HL-60/S4 treated with retinoic acid at 250 ng/mL for 4 days and 3 days (cell line): ENCODE data around the gene UBAC1.

Experiments used
- in situ Hi-C: fragments of 300-500 bp; cut with MboI; formaldehyde crosslinking; loops from 2 replicates; pipeline ENCODE4 v1.7.0; 2022; ENCODE audit warnings: low sequenced_read_pairs

UBAC1 gene, protein sequence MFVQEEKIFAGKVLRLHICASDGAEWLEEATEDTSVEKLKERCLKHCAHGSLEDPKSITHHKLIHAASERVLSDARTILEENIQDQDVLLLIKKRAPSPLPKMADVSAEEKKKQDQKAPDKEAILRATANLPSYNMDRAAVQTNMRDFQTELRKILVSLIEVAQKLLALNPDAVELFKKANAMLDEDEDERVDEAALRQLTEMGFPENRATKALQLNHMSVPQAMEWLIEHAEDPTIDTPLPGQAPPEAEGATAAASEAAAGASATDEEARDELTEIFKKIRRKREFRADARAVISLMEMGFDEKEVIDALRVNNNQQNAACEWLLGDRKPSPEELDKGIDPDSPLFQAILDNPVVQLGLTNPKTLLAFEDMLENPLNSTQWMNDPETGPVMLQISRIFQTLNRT

DNA sequence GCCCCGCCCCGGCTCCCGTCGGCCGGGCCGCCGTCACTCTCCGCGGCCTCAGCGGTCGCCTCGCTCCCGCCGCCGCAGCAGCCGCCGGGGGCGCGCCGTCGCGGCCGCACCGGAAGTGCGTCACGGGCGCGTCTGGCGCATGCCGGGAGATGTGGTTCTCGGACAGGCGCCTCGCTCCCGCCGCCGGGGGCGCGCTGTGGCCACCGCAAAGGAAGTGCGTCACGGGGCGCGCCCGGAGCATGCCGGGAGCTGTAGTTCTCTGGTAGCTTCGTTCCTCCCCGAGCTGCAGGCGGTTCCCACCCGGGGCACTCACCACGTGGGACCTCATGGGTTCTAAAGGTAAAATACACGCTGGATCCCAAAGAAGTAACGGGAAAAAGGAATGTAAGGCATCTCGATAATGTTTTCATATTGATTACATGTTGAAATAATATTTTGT, at the start of gene UBAC1:
Gene UBAC1, minus strand, starts transcription at position 97 of the 439 bp plus-strand sequence. CDS start 211 bp downstream, outside the sequence.
- in situ Hi-C loops = no loop called here

DNA sequence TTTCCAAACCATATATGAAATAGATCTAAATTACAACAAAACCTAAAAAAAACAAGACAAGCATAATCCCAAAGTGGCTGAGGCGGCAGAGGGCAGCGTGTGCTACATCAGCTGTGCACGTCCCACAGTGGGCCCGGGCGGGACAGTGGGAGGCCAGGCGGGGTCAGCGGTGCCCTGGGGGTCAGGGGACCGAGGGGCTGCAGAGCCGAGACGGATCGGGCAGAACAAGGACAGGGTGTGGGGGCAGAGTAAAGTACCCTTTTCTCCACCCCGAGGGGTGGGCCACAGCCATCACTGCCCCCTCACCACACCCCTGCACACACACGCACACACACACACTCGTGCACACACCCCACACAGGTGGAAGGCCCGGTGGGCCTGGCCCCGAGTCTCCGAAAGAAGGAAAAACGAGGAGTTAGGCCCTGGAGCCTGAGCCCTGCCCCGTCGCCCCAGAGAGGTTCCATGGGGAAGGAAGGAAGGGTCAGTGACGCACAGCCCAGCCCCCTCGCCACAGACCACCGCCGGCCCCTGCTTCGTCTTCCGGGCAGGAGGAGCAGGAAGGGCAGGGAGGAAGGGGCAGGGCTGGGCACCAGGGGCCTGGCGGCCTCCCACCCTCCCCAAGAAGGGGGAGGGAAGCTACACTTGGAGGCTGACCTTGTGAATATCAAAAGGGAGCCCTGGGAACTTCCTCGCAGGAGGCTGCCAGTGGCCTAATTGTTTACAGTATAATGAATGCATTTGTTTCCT, 49.6 kb upstream of the UBAC1 start:
- in situ Hi-C loops = no loop called here

DNA sequence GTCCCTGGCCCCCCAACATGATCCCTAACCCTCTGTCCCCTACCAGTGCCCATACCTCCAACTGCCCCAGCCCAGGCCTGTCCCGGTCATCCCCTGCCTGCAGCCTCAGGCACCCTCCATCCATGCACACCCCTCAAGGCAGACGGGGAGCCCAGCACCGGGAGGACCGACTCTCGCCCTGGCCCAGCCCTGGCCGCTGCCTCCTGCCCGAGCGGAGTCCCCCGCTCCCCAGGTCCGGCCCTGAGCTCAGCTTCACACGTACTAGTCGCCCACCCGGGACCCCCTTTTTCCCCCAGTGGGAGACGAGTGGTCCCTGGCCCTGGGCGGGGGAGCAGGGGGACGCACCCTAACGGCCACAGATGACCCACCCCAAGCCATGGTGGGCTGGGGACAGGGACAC, 49.0 kb upstream of the UBAC1 start:
- in situ Hi-C loops = no loop called here

DNA sequence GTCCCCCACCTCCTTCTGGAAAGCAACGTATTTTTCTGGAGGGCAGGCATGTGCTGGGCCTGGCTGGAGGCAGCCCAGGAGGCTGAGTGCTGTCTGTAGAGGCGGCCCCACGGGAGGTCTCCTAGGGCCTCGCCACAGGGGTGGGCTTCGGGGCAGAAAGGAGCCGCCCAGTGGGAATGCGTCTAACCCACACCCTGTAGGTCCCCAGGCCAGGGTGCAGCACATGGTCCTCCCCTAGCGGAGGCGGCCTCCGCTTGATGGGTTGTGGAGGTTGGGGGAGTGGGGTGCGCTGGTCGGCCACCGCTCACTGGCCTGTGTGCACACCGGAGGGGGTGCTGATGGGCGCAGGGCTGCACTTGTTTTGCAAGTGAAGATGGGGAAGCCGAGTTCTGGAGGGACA, 48.3 kb upstream of the UBAC1 start:
- in situ Hi-C loops = no loop called here

DNA sequence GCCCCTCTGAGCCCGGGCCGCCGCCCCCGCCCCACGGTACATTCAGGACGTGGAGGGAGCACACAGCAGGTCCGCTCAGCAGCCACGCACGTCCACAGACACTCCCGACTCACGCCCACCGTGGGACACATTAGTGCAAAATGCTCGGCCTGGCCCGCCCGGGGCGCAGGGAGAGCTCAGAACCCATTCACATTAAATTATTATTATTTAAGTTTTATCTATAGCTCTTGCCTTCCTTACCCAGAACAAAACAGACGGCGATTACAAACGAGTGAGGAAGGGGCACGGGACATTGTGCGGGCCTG, 47.5 kb upstream of the UBAC1 start:
- in situ Hi-C loops = no loop called here

DNA sequence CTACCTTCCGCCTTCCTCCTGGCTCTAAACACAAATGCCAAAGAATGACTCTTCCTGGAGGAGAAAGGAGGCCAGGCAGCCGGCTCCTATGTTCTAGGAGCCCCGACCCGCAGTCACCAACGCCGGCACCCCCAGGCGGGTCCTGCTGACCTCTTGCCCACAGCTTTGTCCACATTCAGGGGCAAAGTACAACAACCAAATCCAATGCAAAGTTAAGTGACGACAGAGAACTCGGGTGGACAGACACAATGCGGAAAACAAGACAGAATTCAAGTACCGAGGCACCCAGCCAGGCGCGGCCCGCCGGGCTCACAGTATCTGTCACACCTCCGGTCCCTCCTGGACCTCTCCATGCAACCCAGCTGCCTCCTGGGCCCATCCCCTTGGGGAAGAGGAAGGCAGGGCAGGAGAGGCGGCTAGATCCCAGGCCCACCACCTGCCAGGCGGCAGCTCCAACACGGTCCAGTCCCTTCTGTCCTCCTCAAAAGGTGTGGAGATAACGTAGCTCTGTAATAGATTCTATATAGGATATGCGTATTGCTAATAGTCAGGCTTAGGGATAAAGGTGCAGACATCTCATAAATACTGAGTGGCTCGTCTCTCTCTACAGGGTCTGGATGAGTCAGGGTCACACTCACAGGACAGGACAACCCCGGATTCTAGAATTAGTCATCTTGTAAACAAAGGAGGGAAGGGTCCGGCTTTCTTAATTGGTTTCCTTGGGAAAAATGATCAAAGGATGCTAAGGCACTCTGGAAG, 46.9 kb upstream of the UBAC1 start:
- in situ Hi-C loops = no loop called here

DNA sequence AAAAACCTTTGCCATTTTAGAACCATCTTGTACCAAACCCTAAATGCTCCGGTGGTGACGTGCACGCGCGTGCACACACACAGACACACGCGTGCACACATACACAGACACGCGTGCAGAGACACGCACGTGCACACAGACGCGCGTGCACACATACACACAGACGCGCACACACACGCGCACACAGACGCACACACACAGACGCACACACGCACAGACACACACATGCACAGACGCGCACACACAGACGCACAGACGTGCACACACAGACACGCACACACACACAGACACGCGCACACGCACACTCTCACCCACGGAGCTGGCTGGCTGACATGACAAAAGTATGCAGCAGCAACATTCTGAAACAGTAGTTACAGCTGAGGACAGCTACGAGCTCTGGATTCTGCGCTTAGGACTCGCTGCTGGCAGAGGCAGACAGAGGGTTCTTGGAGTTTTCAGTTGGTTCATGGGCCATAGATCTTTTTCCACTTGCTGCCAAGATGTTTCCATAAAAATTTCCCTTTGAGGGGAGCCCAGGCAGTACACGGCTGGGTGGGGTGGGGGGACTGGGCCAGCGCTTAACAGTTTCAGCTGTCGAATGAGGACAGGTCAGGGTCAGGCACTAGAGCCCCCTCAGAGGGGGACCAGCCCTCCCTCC, 46.2 kb upstream of the UBAC1 start:
- in situ Hi-C loops = no loop called here

DNA sequence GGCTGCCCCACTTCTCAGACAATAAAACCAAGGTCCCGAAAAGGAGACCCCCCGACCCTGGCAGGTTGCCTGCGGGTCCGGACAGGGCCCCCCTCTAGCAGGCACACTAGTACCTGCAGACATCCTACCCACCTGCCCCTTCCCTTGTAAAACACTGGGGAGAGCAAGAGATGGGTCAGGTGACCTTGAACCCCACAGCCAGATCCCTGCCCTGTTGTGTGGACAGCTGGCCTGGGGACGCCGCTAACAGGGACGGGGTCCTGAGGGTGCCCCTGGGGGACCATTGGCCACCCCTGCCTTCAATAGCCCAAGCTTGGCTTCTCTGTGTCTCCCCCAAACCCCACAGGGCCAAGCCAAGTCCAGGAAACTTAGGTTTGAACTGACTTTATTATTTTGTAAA, 45.0 kb upstream of the UBAC1 start:
- in situ Hi-C loops = no loop called here

DNA sequence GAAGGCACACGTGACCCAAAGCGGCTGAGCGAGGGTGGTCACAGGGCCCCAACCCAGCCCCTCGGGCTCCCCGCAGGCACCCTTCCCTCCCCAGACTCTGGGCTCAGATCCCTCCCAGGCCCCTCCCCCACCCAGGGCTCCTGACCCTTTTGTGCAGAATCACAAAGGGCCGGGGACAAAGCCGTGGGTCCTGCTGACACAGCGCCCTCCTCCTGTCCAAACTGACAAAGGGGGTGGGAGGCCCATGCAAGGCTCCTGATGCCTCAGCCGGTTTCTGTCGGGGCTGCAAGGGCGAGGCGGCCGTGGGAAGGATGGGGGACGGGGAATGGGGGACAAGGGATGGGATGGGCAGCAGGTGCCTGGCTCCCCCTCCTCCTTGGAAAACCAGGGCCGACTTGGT, 43.5 kb upstream of the UBAC1 start:
- in situ Hi-C loops = no loop called here

DNA sequence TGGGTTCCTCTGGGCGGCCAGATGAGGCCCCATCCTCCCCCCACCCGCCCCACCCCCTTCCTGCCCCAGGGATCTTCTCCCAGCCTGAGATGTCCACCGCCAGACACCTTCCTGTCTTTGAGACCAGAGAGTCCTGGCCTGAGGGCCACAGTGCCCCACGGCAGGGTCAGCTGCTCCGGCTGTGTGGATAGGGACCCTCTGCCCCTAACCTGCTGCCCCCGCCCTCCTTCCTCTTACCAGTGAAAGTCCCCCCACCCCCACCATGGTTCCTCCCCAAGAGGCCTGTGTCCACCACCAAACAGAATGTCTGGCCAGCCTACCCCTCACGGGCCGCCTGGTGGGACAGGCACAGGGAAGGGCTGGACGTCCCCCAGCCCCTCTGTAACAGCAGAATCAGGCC, 43.0 kb upstream of the UBAC1 start:
- in situ Hi-C loops = no loop called here

DNA sequence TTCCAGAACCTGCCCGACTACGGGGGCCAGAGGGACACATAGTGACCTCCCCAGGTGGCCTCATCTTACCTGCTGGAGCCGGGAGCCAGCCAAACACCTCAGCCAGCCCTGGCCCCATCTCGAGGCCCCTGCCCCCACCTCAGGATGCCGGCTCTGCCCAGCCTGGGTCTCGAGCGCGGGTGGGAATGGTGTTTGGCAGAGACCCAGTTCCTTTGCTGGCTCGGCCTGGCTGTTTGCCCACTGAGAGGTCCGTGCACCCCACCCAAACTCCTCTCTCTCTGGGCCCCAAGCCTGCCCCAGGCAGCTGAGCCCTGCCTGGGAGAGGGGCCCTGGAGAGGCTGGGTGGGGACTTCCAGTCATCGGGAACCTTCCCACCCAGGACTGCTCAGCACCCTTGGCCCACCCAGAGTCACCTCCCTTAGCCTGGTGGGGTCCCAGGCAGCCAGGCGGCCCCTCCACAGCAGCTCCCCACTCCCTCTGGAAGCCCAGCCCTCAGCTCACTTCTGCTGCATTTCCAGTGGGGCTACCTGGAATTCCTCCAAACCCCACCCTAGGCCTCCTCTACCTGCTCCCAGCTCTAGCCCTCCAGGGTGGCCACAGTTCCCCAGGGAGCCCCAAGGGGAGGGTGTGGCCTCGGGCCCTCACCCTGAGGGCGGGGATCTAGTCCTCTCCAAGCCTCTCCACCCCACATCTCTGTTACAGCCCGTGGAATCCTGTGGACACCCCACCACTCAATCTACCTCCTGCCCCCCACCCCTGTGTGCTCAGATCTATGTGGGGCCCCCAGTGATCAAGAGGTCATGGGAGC, 42.4 kb upstream of the UBAC1 start:
- in situ Hi-C loops = no loop called here

DNA sequence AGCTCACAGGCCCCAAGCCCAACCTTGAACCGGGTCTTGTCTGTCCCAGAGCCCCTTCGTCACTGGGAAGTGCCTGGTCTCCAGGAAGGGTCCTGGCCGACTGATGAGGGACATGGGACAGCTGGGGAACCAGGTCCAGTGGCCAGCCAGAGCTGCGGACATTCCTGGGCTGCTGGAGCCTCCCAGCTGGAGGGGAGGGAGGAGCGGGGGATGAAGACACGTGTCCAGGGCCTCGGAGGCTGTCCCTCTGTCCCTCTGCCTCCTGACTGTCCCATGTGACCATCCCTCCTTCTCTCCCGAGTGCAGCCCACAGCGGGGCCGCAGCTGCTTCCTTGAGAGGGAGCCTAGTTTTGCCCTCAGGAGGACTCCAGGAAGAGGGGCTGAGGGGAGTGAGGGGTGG, 41.7 kb upstream of the UBAC1 start:
- in situ Hi-C loops = no loop called here

DNA sequence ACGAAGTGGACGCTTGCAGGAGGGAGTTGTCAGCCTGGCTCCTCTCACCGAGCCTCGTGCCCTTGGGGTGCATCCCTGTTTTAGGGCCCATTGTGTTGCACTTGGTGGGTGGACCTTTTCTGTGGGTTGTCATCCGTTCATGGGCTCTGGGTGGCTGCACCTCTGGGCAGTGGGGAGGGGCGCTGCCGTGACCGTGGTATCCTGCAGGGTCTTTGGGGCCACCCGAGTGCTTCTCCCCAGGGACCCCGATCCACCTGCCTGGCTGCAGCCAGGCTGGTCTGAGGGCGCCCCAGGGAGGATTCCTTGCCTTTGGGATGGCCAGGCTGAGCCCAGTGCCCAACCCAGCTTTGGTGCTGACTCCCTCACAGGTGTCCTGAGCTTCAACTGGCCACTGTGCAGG, 41.0 kb upstream of the UBAC1 start:
- in situ Hi-C loops = no loop called here

DNA sequence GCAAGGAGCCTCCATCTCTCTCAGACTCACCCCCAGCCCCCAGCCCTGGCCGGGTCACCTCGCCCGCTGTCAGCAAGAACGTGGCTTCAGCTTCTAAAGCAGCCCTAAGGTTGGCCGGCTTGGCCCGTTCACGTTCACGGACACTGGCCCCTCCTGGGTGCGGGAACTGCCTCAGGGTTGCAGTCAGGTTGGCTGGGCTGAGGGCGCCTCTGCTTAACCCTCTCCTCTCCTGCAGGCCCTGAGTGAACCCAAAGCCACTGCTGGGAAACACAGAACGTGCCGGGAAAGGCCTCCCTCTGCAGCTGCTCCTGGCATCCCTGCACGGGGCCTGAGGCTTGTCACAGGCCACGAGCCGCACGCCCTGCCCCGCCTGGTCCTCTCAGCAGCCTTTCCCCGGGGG, 40.1 kb upstream of the UBAC1 start:
- in situ Hi-C loops = no loop called here

DNA sequence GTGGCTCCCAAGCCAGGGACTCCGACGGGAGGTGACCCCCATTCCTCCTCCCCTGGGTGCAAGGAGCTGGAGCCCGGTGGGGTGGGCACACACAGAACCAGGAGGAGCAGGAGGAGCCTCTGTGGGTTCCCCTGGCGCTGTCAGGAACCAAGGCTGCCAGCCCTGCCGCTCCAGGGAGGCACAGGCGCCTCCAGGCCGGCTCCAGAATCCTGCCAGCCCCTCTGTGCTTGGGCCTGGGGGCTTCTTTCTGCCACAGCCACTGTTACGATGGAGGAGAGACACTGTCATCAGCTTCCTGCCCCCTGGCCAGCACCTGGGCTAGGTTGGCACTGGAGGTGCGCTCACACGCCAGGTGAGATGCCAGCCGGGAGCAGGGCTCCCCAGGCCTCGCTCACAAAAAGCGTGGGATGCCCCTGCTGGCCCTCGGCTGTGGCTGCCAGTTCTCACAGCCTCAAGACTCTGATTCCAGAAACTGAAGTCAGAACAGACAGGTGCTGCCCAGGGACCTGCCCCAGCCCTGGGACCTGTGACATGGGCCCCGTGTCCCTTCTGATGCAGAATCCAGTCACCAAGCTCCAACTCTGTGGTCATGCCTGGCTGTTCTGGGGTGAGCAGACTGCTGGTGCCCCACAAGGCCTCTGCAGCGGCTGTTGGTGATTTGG, 37.4 kb upstream of the UBAC1 start:
- in situ Hi-C loops = no loop called here

DNA sequence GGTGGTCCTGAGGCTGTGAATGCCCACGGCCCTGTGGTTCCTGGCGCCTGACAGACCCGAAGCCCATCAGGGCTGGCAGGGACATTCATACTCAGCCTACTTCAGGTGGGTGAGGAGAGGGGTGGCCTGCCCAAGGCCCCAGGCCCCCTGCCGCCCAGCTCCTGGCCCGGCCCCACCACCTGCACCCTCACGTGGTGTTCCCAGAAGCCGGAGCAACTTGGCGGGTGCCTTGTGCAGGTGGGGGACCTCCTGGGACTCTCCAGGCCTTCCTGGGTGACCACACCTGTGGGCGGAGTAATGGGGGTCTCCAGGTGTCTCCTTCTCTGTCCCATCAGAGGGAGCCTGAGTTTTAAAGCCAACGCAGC, 36.8 kb upstream of the UBAC1 start:
- in situ Hi-C loops = no loop called here

DNA sequence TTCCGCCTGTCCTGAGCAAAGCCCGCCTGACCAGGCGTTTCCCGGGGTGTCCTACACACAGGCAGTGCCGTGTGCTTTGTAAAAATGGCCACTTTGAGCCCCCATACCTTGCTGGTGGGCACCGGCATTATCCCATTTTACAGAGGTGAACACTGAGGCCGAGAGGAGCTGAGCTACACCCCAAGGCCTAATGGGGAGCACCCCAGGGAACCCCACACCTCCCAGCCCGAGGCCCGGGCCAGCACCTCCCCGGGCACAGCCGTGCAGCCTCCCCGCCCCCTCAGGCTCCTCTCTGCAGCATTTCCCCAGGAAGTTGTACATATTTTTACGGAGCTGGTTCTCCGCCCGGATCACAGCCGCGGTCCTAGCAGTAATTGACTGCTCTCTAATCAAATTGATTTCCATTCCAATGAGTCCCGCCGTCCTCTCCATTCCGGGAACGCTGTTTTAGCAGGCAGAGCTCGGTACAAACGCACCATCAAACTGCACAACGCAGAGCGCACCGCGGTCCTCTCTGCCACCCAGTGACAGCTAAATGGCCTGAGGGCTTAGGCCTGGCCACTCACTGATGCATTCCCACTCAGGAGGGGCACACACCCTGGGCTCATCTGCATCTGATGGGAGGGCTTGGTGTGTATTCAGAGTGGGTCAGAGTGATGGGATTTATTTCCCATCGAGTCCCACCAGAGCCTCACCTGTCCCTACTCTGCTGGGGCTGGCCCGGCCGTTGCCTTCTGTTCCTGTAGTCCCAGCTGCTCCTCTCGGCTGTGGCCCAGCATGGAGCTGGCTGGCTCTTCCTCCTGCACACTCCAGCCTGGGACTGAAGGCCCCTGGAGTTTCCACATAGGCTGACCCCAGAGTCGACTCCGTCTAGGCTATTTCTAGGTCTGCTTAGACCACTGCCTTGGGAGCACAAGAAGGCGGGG, 36.2 kb upstream of the UBAC1 start:
- in situ Hi-C loops = no loop called here

DNA sequence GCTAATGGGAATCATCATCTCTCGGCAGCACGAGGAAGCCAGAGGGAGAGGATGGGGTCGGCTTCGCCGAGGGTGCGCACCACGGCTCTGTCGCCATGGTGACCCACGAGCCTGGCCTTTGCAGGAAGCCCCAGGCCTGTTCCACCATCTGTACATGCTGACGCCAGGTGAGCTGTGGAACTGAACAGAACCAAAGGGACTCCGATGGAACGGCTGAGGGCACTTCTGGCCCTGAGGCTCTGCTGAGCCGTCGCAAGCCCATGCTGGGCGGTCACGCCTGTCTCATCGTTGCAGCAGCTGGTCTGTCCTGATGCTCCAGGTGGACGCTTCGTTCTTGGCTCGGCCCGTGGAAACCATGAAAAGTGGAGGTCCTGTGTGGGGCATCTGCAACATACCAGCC, 34.6 kb upstream of the UBAC1 start:
- in situ Hi-C loops = no loop called here
